Left lung (tissue), 10 donors: ENCODE data around the gene RNU5B-1. TPM values are rescaled to one million over a fixed set of nuclear protein-coding genes. Genes with fewer than 3 reads are reported as not detected.

Source experiments
- ATAC-seq: fragments of 200-7000 bp; cut with Tn5 transposase; one replicate; pipeline ENCODE4 v1.9.1; 2020; ENCODE audit warnings: moderate library complexity
- DNase-seq, 4 donors: peaks; one replicate each; pipeline ENCODE4 v3.0.0-alpha.2; 2013 to 2020
- H3K27ac ChIP-seq, 2 donors: fragments of 200-600 bp; sonication (generic) in 1 of 2; one replicate each; pipeline versions ENCODE4 v1.5.0 to v1.8.0; 2020 to 2021
- H3K27me3 ChIP-seq, 2 donors: fragments of 200-600 bp; sonication (generic) in 1 of 2; one replicate each; pipeline versions ENCODE4 v1.5.0 to v1.8.0; 2020 to 2021
- H3K36me3 ChIP-seq, 2 donors: fragments of 200-600 bp; sonication (generic) in 1 of 2; one replicate each; pipeline versions ENCODE4 v1.5.0 to v1.8.0; 2020 to 2021
- H3K4me1 ChIP-seq, 2 donors: fragments of 200-600 bp; one replicate each; pipeline ENCODE4 v1.8.0; 2021
- H3K4me3 ChIP-seq, 2 donors: fragments of 200-600 bp; sonication (generic) in 1 of 2; one replicate each; pipeline versions ENCODE4 v1.5.0 to v1.8.0; 2020 to 2021; ENCODE audit warnings: mild to moderate bottlenecking in 1 of 2
- H3K9me3 ChIP-seq, 2 donors: fragments of 200-600 bp; sonication (generic) in 1 of 2; one replicate each; pipeline versions ENCODE4 v1.5.0 to v1.8.0; 2020 to 2021
- CTCF ChIP-seq, 2 donors: fragments of 200-600 bp; sonication (generic) in 1 of 2; IDR thresholded peaks; one replicate each; pipeline versions ENCODE4 v1.5.0 to v1.8.0; 2021; ENCODE audit warnings: antibody characterized with exemption in 2 of 2
- intact Hi-C, 2 donors: fragments of 100-400 bp; cut with DNase I; formaldehyde crosslinking; loops; one replicate each; pipeline versions ENCODE4 v1.11.2 to v1.14.2; 2022
- polyA plus RNA-seq, 6 donors: library from polyadenylated mRNA; unstranded; fragments of 120-200 nt; gene quantifications; one replicate each; pipeline ENCODE4 v1.2.1, GENCODE V29; 2013; ENCODE audit not compliant: insufficient read length in 6 of 6
- total RNA-seq, 2 donors: library from RNA; stranded (reverse); fragmentation: NEBNext Ultra II Directional; extraction: Animal tissue kit (Norgen Biotek cat#: 25700); gene quantifications; one replicate each; pipeline ENCODE4 v1.2.1, GENCODE V29; 2021
- donor health status: DM: no; HTN: yes; CAD: no.
- donor health status: DM: no; HTN: no; CAD: no.

Gene RNU5B-1
- total and polyA plus RNA-seq, 8 donors, result 26.6 TPM; not detected in 7

GRCh38 chr15:65312400-65312916 is 8.0 kb downstream of the RNU5B-1 start:
- intact Hi-C loops, result no loop called here
- DNase-seq, result peak in 1 of 4 donors; percentile 68
- H3K4me3 ChIP-seq, result no peak overlapping the region
- no peaks in the 10 kb centered on the region for H3K36me3 ChIP-seq
- no peaks in the 10 kb centered on the region for H3K27me3 ChIP-seq
- peak; percentile 19 for ATAC-seq
- TF ChIP-seq CTCF (IDR thresholded peaks at IDR 0.05), result no peak
- H3K27ac ChIP-seq, result no peak overlapping the region
- H3K4me1 ChIP-seq, result no peaks in the 10 kb centered on the region
- no peaks in the 10 kb centered on the region for H3K9me3 ChIP-seq

- no peaks in the 10 kb centered on the region for H3K4me1 ChIP-seq
- no peaks in the 10 kb centered on the region for H3K9me3 ChIP-seq
- peaks cover 0 to 16% of the 10 kb centered on the region in 2 donors for H3K27me3 ChIP-seq
- intact Hi-C loops, result loop anchor here in 1 of 2 donors (5.0 kb wide), 1 partner anchor 68 kb away; no protein-coding TSS in a partner anchor
- TF ChIP-seq CTCF (IDR thresholded peaks at IDR 0.05), result peak; percentile 91 to 94
- H3K4me3 ChIP-seq, result no peak overlapping the region
- H3K36me3 ChIP-seq, result no peaks in the 10 kb centered on the region
- DNase-seq (peak in 3 of 4 donors; percentile 79 to 88 (median 86)), ATAC-seq (peak; percentile 100)
- H3K27ac ChIP-seq, result no peak overlapping the region
Measured at GRCh38 chr15:65318870-65319356, 14.4 kb downstream of the RNU5B-1 start.

- no peak for TF ChIP-seq CTCF (IDR thresholded peaks at IDR 0.05)
- Histone ChIP-seq H3K4me1 (no peaks in the 10 kb centered on the region), H3K4me3 (no peak overlapping the region), H3K27me3 (peaks cover 0 to 24% of the 10 kb centered on the region in 2 donors), H3K36me3 (no peaks in the 10 kb centered on the region), H3K27ac (no peak overlapping the region), H3K9me3 (no peaks in the 10 kb centered on the region)
- ATAC-seq (no peak), DNase-seq (peak in 1 of 4 donors; percentile 56)
- intact Hi-C loops, result no loop called here
Measured at GRCh38 chr15:65323071-65323511, 18.6 kb downstream of the RNU5B-1 start.

GRCh38 chr15:65326117-65326526 is 21.6 kb downstream of the RNU5B-1 start:
- ATAC-seq, result peak; percentile 59
- no peaks in the 10 kb centered on the region for H3K9me3 ChIP-seq
- intact Hi-C loops, result loop anchor here in 1 of 2 donors (5.0 kb wide), 1 partner anchor 56 kb away; no protein-coding TSS in a partner anchor
- peak in 1 of 4 donors; percentile 56 for DNase-seq
- H3K27me3 ChIP-seq, result peaks cover 0 to 24% of the 10 kb centered on the region in 2 donors
- H3K27ac ChIP-seq, result no peak overlapping the region
- H3K36me3 ChIP-seq, result no peaks in the 10 kb centered on the region
- H3K4me3 ChIP-seq, result no peak overlapping the region
- TF ChIP-seq CTCF (IDR thresholded peaks at IDR 0.05), result no peak
- no peaks in the 10 kb centered on the region for H3K4me1 ChIP-seq

- no peaks in the 10 kb centered on the region for H3K9me3 ChIP-seq
- TF ChIP-seq CTCF (IDR thresholded peaks at IDR 0.05), result no peak
- H3K27me3 ChIP-seq, result peaks cover 0 to 22% of the 10 kb centered on the region in 2 donors
- no peaks in the 10 kb centered on the region for H3K36me3 ChIP-seq
- no peak overlapping the region for H3K4me3 ChIP-seq
- intact Hi-C loops, result loop anchor here in 1 of 2 donors (5.0 kb wide), 1 partner anchor 55 kb away; no protein-coding TSS in a partner anchor
- no peaks in the 10 kb centered on the region for H3K4me1 ChIP-seq
- no peak overlapping the region for H3K27ac ChIP-seq
- no peak for DNase-seq
- ATAC-seq, result no peak
Measured at GRCh38 chr15:65326818-65327217, 22.3 kb downstream of the RNU5B-1 start.
